PFSK-1 (cell line): ENCODE results near the gene NKAIN2.

Experiments
- FOXP2 ChIP-seq: optimal IDR thresholded peaks from 2 replicates; pipeline ENCODE3; 2011; ENCODE audit warnings: borderline replicate concordance, control low read depth, inconsistent platforms; ENCODE audit not compliant: insufficient read depth; ENCODE audit errors: extremely low read length, extremely low read depth
- POLR2AphosphoS5 ChIP-seq: IDR thresholded peaks from 2 replicates; pipeline ENCODE4 v1.6.1; 2012; ENCODE audit warnings: low read depth, mild to moderate bottlenecking, control low read depth, low read length, moderate library complexity
- REST ChIP-seq, 2 experiments: IDR thresholded peaks; 2 replicates each; pipeline versions ENCODE4 v1.6.1 to v1.8.0; 2011 to 2012; ENCODE audit warnings: low read depth in 2 of 2, low read length in 2 of 2, control low read depth in 1 of 2, inconsistent platforms in 1 of 2, mild to moderate bottlenecking in 1 of 2, moderate library complexity in 1 of 2; ENCODE audit not compliant: insufficient read depth in 1 of 2
- SIN3A ChIP-seq: IDR thresholded peaks from 2 replicates; pipeline ENCODE4 v1.6.1; 2012; ENCODE audit warnings: mild to moderate bottlenecking, low read length, moderate library complexity, borderline replicate concordance; ENCODE audit not compliant: insufficient read depth
- TAF1 ChIP-seq: IDR thresholded peaks from 2 replicates; pipeline ENCODE4 v1.6.1; 2012; ENCODE audit warnings: low read length, control low read depth, borderline replicate concordance; ENCODE audit not compliant: insufficient read depth

The NKAIN2 gene

GRCh38 chr6:124482071-124482491, 678.4 kb downstream of the NKAIN2 start:
- TF ChIP-seq FOXP2 (no peak), POLR2AphosphoS5 (no peak), TAF1 (no peak), REST (IDR thresholded peaks at IDR 0.05; ENCODE audit: insufficient read depth in 1 of 2, low read depth in 2 of 2, low read length in 2 of 2) (no peak), SIN3A (no peak)

- TF ChIP-seq POLR2AphosphoS5 (peak; percentile 40; the same call in 1 of the 2 replicates), SIN3A (peak; percentile 56; the same call in 1 of the 2 replicates), FOXP2 (no peak), REST (IDR thresholded peaks at IDR 0.05; ENCODE audit: insufficient read depth in 1 of 2, low read depth in 2 of 2, low read length in 2 of 2) (no peak), TAF1 (no peak)
Observed at GRCh38 chr6:124487623-124488431, 684.2 kb downstream of the NKAIN2 start.

- peak; percentile 82; the same call in 1 of the 2 replicates for TF ChIP-seq TAF1
- peak; percentile 98; the same call in 1 of the 2 replicates for TF ChIP-seq SIN3A
- peak; percentile 66 for TF ChIP-seq POLR2AphosphoS5
- TF ChIP-seq FOXP2, result no peak
- TF ChIP-seq REST (IDR thresholded peaks at IDR 0.05; ENCODE audit: insufficient read depth in 1 of 2, low read depth in 2 of 2, low read length in 2 of 2), result peak in 1 of 2 experiments; percentile 60; a peak in 1 of 4 replicates
Observed at GRCh38 chr6:124490122-124490521, 686.5 kb downstream of the NKAIN2 start.

- TF ChIP-seq TAF1 (no peak), POLR2AphosphoS5 (no peak), FOXP2 (no peak), SIN3A (no peak), REST (IDR thresholded peaks at IDR 0.05; ENCODE audit: insufficient read depth in 1 of 2, low read depth in 2 of 2, low read length in 2 of 2) (no peak)
Observed at GRCh38 chr6:124493259-124493658, 689.6 kb downstream of the NKAIN2 start.
